Endothelial cell of umbilical vein (primary cell): Measurements from ENCODE around the gene TSPAN18. TPM values are rescaled to one million over a fixed set of nuclear protein-coding genes. Genes with fewer than 3 reads are reported as not detected.

Experiments
- BruUV-seq: library from RNA; stranded (reverse); fragments of 400-500 nt; replicated peaks from 2 replicates; lab custom pipeline; 2021; lab: Mats Ljungman, UMichigan
- CTCF ChIA-PET: fragments of 300-600, 350-600 bp; sonication (Branson Sonifier 250); formaldehyde crosslinking; loops from one replicate; lab custom pipeline; 2021; ENCODE audit warnings: antibody characterized with exemption, inconsistent platforms; lab: Charles Lee
- POLR2A ChIA-PET: fragments of 300-600, 350-600 bp; sonication (Branson Sonifier 250); formaldehyde crosslinking; loops from one replicate; lab custom pipeline; 2021; ENCODE audit warnings: antibody characterized with exemption, inconsistent platforms; lab: Charles Lee
- DNase-seq: peaks from one replicate; pipeline ENCODE4 v3.0.0-alpha.2; 2011; ENCODE audit warnings: low read depth, low spot score
- FAIRE-seq: peaks from 2 replicates; lab custom pipeline; 2011; peaks lifted over from hg19 to GRCh38; lab: Jason Lieb, UNC
- H2AFZ ChIP-seq: 2 replicates; pipeline ENCODE4 v1.6.0; 2012; ENCODE audit warnings: low read depth, low read length, control low read depth, inconsistent platforms
- H3K27ac ChIP-seq: 2 replicates; pipeline ENCODE4 v1.5.1; 2011; ENCODE audit warnings: low read depth, mild to moderate bottlenecking, control low read depth, low read length, moderate library complexity; ENCODE audit not compliant: insufficient read depth
- H3K27me3 ChIP-seq, 2 experiments: 2 replicates each; pipeline versions ENCODE4 v1.6.0 to v1.6.1; 2011; ENCODE audit warnings: low read length in 2 of 2, mixed read lengths in 1 of 2; ENCODE audit not compliant: control insufficient read depth in 2 of 2, insufficient read depth in 2 of 2
- H3K36me3 ChIP-seq, 2 experiments: 2 replicates in 1 of 2; 3 replicates in 1 of 2; pipeline ENCODE4 v1.5.1; 2011; ENCODE audit warnings: low read length in 2 of 2, mild to moderate bottlenecking in 1 of 2, moderate library complexity in 1 of 2; ENCODE audit not compliant: control insufficient read depth in 2 of 2, insufficient read depth in 2 of 2; ENCODE audit errors: extremely low read depth in 1 of 2
- H3K4me1 ChIP-seq: 3 replicates; pipeline ENCODE4 v1.5.1; 2011; ENCODE audit warnings: mild to moderate bottlenecking, low read length; ENCODE audit not compliant: control insufficient read depth, insufficient read depth; ENCODE audit errors: extremely low read depth
- H3K4me2 ChIP-seq: 2 replicates; pipeline ENCODE4 v1.6.1; 2011; ENCODE audit warnings: low read length, control low read depth, mixed read lengths; ENCODE audit not compliant: insufficient read depth
- H3K4me3 ChIP-seq, 3 experiments: fragments of 200-600 bp in 1 of 3; sonication (generic), shearing (Covaris generic) in 1 of 3; replicated peaks in 1 of 3; 2 replicates each; pipeline ENCODE4 v1.5.1; 2011 to 2016; ENCODE audit warnings: control low read depth in 3 of 3, low read length in 3 of 3, mild to moderate bottlenecking in 2 of 3, inconsistent platforms in 1 of 3, low read depth in 1 of 3, moderate library complexity in 1 of 3; ENCODE audit not compliant: insufficient read depth in 1 of 3
- H3K79me2 ChIP-seq: 2 replicates; pipeline ENCODE4 v1.6.0; 2012; ENCODE audit warnings: low read length, inconsistent platforms; ENCODE audit not compliant: control insufficient read depth, insufficient read depth
- H3K9ac ChIP-seq: replicated peaks from 2 replicates; pipeline ENCODE3; 2011; ENCODE audit warnings: low read length, control low read depth; ENCODE audit not compliant: insufficient read depth; ENCODE audit errors: extremely low read depth
- H3K9me1 ChIP-seq: replicated peaks from 3 replicates; pipeline ENCODE4 v1.6.0; 2011; ENCODE audit warnings: mild to moderate bottlenecking, low read length; ENCODE audit not compliant: control insufficient read depth, insufficient read depth; ENCODE audit errors: extremely low read depth
- H3K9me3 ChIP-seq: replicated peaks from 2 replicates; pipeline ENCODE4 v1.5.1; 2012; ENCODE audit warnings: low read length, inconsistent platforms; ENCODE audit not compliant: control insufficient read depth, insufficient read depth
- H4K20me1 ChIP-seq: replicated peaks from 2 replicates; pipeline ENCODE3; 2011; ENCODE audit warnings: mild to moderate bottlenecking, low read length; ENCODE audit not compliant: control insufficient read depth, insufficient read depth; ENCODE audit errors: extremely low read depth
- CTCF ChIP-seq, 2 donors: IDR thresholded peaks; 1 replicate in 1 of 2; 2 replicates in 1 of 2; pipeline ENCODE4 v1.5.1; 2011; ENCODE audit warnings: low read length in 2 of 2, mild to moderate bottlenecking in 2 of 2, moderate library complexity in 2 of 2, control low read depth in 1 of 2, inconsistent platforms in 1 of 2, low read depth in 1 of 2; ENCODE audit not compliant: insufficient read depth in 1 of 2; ENCODE audit errors: extremely low read depth in 1 of 2
- JUN ChIP-seq: IDR thresholded peaks from 2 replicates; pipeline ENCODE4 v1.6.1; 2011; ENCODE audit warnings: borderline replicate concordance, low read depth; ENCODE audit not compliant: insufficient read length, insufficient read depth
- dilution Hi-C: fragments of 300-500 bp; cut with MboI; formaldehyde crosslinking; loops from one replicate; pipeline ENCODE4 v1.15.0; 2019; ENCODE audit warnings: low sequenced_read_pairs; ENCODE audit not compliant: extremely low pct_ligation_motif_present
- intact Hi-C: fragments of 100-400 bp; cut with micrococcal nuclease; formaldehyde crosslinking; loops from one replicate; pipeline ENCODE4 v1.10.0; 2022
- polyA plus RNA-seq, 4 experiments: library from polyadenylated mRNA; depleted of rRNA in 3 of 4; stranded (reverse) in 3 of 4; unstranded in 1 of 4; fragments of >200 nt; gene quantifications; 2 replicates each; pipeline versions ENCODE4 v1.2.1 to v1.2.3, GENCODE V29; 2011 to 2012; ENCODE audit warnings: missing spikeins in 1 of 4
- total RNA-seq: library from RNA; stranded (reverse); gene quantifications from 2 replicates; pipeline ENCODE4 v1.2.3, GENCODE V29; 2021

TSPAN18 gene
- total and polyA plus RNA-seq, 2 donors (not counting 3 experiments of a cell fraction or from before 2014, with no cell fraction given), result 32.2 to 118 TPM

GRCh38 chr11:44885065-44885810 is 158.5 kb downstream of the TSPAN18 start:
- CTCF ChIA-PET, result interaction anchor here (1.1 to 2.9 kb wide), 5 partner anchors 9 to 268 kb away, joined by 3 to 13 read pairs (median 6); no protein-coding TSS in a partner anchor
- dilution Hi-C loops, result no loop called here
- no peak for FAIRE-seq

More at GRCh38 chr11:44885065-44885810, 158.5 kb downstream of the TSPAN18 start:
- DNase-seq, result no peak
- no peaks in the 10 kb centered on the region for H3K27me3 ChIP-seq
- POLR2A ChIA-PET, result interaction anchor here (0.6 kb wide), 1 partner anchor 795 kb away, joined by 4 read pairs; no protein-coding TSS in a partner anchor
- H3K9ac ChIP-seq, result no peak overlapping the region
- BruUV-seq, result no TSS peak
- no peak overlapping the region for H3K4me2 ChIP-seq
- intact Hi-C loops, result no loop called here
- peaks cover 8% of the 10 kb centered on the region for H3K4me1 ChIP-seq
- H3K36me3 ChIP-seq, result no peaks in the 10 kb centered on the region
- no peak overlapping the region for H2AFZ ChIP-seq
- no peaks in the 10 kb centered on the region for H4K20me1 ChIP-seq
- H3K9me3 ChIP-seq, result no peaks in the 10 kb centered on the region
- H3K9me1 ChIP-seq, result no peaks in the 10 kb centered on the region
- H3K27ac ChIP-seq, result no peak overlapping the region
- H3K79me2 ChIP-seq, result no peaks in the 10 kb centered on the region
- no peak overlapping the region for H3K4me3 ChIP-seq
- no peak for TF ChIP-seq JUN
- TF ChIP-seq CTCF (IDR thresholded peaks at IDR 0.05; ENCODE audit: extremely low read depth in 1 of 2, insufficient read depth in 1 of 2, low read depth in 1 of 2, low read length in 2 of 2), result no peak
